ENCODE results near the gene SIGLEC14.

The SIGLEC14 gene

GRCh38 chr19:51610576-51610975 lies 36.0 kb downstream of the SIGLEC14 start:
- DNase-seq = no peak

GRCh38 chr19:51607920-51608562 lies 38.6 kb downstream of the SIGLEC14 start:
- peak; percentile 72 for DNase-seq

- peak; percentile 71 for DNase-seq
Measured at GRCh38 chr19:51607077-51607476, 39.5 kb downstream of the SIGLEC14 start.

- no peak for DNase-seq
Measured at GRCh38 chr19:51602189-51602854, 44.3 kb downstream of the SIGLEC14 start.

- peak; percentile 25 for DNase-seq
Measured at GRCh38 chr19:51600940-51601580, 45.6 kb downstream of the SIGLEC14 start.

- DNase-seq = no peak
Measured at GRCh38 chr19:51599084-51599483, 47.5 kb downstream of the SIGLEC14 start.

GRCh38 chr19:51598159-51598915 lies 48.3 kb downstream of the SIGLEC14 start:
- DNase-seq = no peak

- no peak for DNase-seq
Measured at GRCh38 chr19:51595190-51596175, 51.1 kb downstream of the SIGLEC14 start.

GRCh38 chr19:51594774-51595109 lies 51.9 kb downstream of the SIGLEC14 start:
- DNase-seq = no peak

- DNase-seq = peak; percentile 97
Measured at GRCh38 chr19:51593969-51594773, 52.5 kb downstream of the SIGLEC14 start.

- no peak for DNase-seq
Measured at GRCh38 chr19:51593138-51593890, 53.3 kb downstream of the SIGLEC14 start.

Data from CD4-positive, alpha-beta T cell treated with Interleukin-15 for 1 hour (primary cell).